HG03469 (cell line): ENCODE data around the gene UMAD1.

Source experiments
- ATAC-seq: cut with Tn5 transposase; IDR thresholded peaks from one replicate; pipeline ENCODE4 v1.9.1; 2021; ENCODE audit warnings: mild to moderate bottlenecking, moderate library complexity, moderate number of reproducible peaks; ENCODE audit not compliant: unreplicated experiment

Gene UMAD1

GRCh38 chr7:7868572-7868899, 228.0 kb downstream of the UMAD1 start:
- no peak for ATAC-seq

GRCh38 chr7:7869036-7869435, 228.5 kb downstream of the UMAD1 start:
- no peak for ATAC-seq

GRCh38 chr7:7869651-7870050, 229.1 kb downstream of the UMAD1 start:
- no peak for ATAC-seq

- no peak for ATAC-seq
Observed at GRCh38 chr7:7870555-7870954, 230.0 kb downstream of the UMAD1 start.

GRCh38 chr7:7876419-7876818, 235.9 kb downstream of the UMAD1 start:
- ATAC-seq, result no peak

- no peak for ATAC-seq
Observed at GRCh38 chr7:7881581-7881980, 241.0 kb downstream of the UMAD1 start.

- ATAC-seq, result no peak
Observed at GRCh38 chr7:7882888-7883287, 242.3 kb downstream of the UMAD1 start.

- no peak for ATAC-seq
Observed at GRCh38 chr7:7883394-7883793, 242.8 kb downstream of the UMAD1 start.

GRCh38 chr7:7884855-7885254, 244.3 kb downstream of the UMAD1 start:
- ATAC-seq, result no peak

GRCh38 chr7:7889791-7890568, 249.4 kb downstream of the UMAD1 start:
- no peak for ATAC-seq

GRCh38 chr7:7895004-7895650, 254.6 kb downstream of the UMAD1 start:
- ATAC-seq, result no peak

- ATAC-seq, result no peak
Observed at GRCh38 chr7:7895754-7896153, 255.2 kb downstream of the UMAD1 start.

GRCh38 chr7:7897509-7897908, 257.0 kb downstream of the UMAD1 start:
- ATAC-seq, result no peak

GRCh38 chr7:7897949-7898515, 257.5 kb downstream of the UMAD1 start:
- ATAC-seq, result no peak

- no peak for ATAC-seq
Observed at GRCh38 chr7:7902845-7903244, 262.3 kb downstream of the UMAD1 start.

- no peak for ATAC-seq
Observed at GRCh38 chr7:7907306-7907705, 266.8 kb downstream of the UMAD1 start.

GRCh38 chr7:7908622-7909145, 268.1 kb downstream of the UMAD1 start:
- no peak for ATAC-seq

GRCh38 chr7:7909376-7909775, 268.8 kb downstream of the UMAD1 start:
- ATAC-seq, result no peak

GRCh38 chr7:7911369-7912123, 271.0 kb downstream of the UMAD1 start:
- ATAC-seq, result no peak

- no peak for ATAC-seq
Observed at GRCh38 chr7:7912937-7913336, 272.4 kb downstream of the UMAD1 start.

GRCh38 chr7:7913504-7913903, 273.0 kb downstream of the UMAD1 start:
- ATAC-seq, result no peak
